Smooth muscle cell (in vitro differentiated cells): ENCODE results near the gene MAP4. TPM values are rescaled to one million over a fixed set of nuclear protein-coding genes. Genes with fewer than 3 reads are reported as not detected.
"Not testable (repeated sequence)": the region's sequence is repeated elsewhere in the genome, so short reads cannot be mapped to it uniquely, and the experiment has no call there.

ENCODE experiments used
- DNase-seq: peaks from one replicate; lab custom pipeline; 2025; ENCODE audit not compliant: unreplicated experiment; lab: John Stamatoyannopoulos, UW
- H2AFZ ChIP-seq: fragments of 200-600 bp; sonication (generic); 2 replicates; pipeline ENCODE4 v1.6.0; 2016; ENCODE audit warnings: antibody characterized with exemption, low read depth, mild to moderate bottlenecking
- H3F3A ChIP-seq: fragments of 200-600 bp; sonication (generic); 2 replicates; pipeline ENCODE4 v1.6.0; 2017; ENCODE audit warnings: antibody characterized with exemption, low read depth
- H3K27ac ChIP-seq: fragments of 200-600 bp; sonication (generic); 2 replicates; pipeline ENCODE4 v1.5.1; 2016; ENCODE audit warnings: low read depth, mild to moderate bottlenecking
- H3K27me3 ChIP-seq: fragments of 200-600 bp; sonication (generic); 2 replicates; pipeline ENCODE4 v1.6.1; 2016; ENCODE audit warnings: low read depth, mild to moderate bottlenecking
- H3K36me3 ChIP-seq: fragments of 200-600 bp; sonication (generic); 2 replicates; pipeline ENCODE4 v1.5.1; 2016; ENCODE audit warnings: low read depth
- H3K4me1 ChIP-seq: fragments of 200-600 bp; sonication (generic); 2 replicates; pipeline ENCODE4 v1.5.1; 2016; ENCODE audit warnings: low read depth
- H3K4me2 ChIP-seq: fragments of 200-600 bp; sonication (generic); 2 replicates; pipeline ENCODE4 v1.6.0; 2016; ENCODE audit warnings: mild to moderate bottlenecking
- H3K4me3 ChIP-seq: fragments of 200-600 bp; sonication (generic); 2 replicates; pipeline ENCODE4 v1.5.1; 2016; ENCODE audit warnings: mild to moderate bottlenecking
- H3K79me2 ChIP-seq: fragments of 200-600 bp; sonication (generic); 2 replicates; pipeline ENCODE4 v1.6.0; 2016; ENCODE audit warnings: low read depth, mild to moderate bottlenecking
- H3K9ac ChIP-seq: fragments of 200-600 bp; sonication (generic); 2 replicates; pipeline ENCODE4 v1.6.0; 2016; ENCODE audit warnings: low read depth
- H3K9me3 ChIP-seq: fragments of 200-600 bp; sonication (generic); replicated peaks from 2 replicates; pipeline ENCODE4 v1.5.1; 2016; ENCODE audit warnings: low read depth
- H4K20me1 ChIP-seq: fragments of 200-600 bp; sonication (generic); 2 replicates; pipeline ENCODE4 v1.6.0; 2016; ENCODE audit warnings: low read depth
- CTCF ChIP-seq: fragments of 200-600 bp; sonication (generic); IDR thresholded peaks from 2 replicates; pipeline ENCODE4 v1.5.1; 2017; ENCODE audit warnings: borderline replicate concordance, mild to moderate bottlenecking, antibody characterized with exemption; ENCODE audit not compliant: insufficient read depth, poor library complexity, severe bottlenecking
- WGBS: methylation state at CpG from one replicate; pipeline ENCODE4 v1.1.7; 2016; ENCODE audit warnings: low lambda C conversion rate; 5-methylcytosine and 5-hydroxymethylcytosine counted together
- polyA plus RNA-seq: library from polyadenylated mRNA; unstranded; fragments of >200 nt; fragmentation: Nextera tagmentation; extraction: Ambion mirVana; gene quantifications from 2 replicates; pipeline ENCODE4 v1.2.1, GENCODE V29; 2016
- total RNA-seq: library from RNA; depleted of rRNA; stranded (reverse); fragments of >200 nt; gene quantifications from 2 replicates; pipeline ENCODE4 v1.2.3, GENCODE V29; 2014

MAP4 gene
- total and polyA plus RNA-seq, 2 experiments from 2014 or later = 114 to 166 TPM

- Histone ChIP-seq H2AFZ (no peak overlapping the region), H3K27me3 (no peaks in the 10 kb centered on the region), H4K20me1 (peaks cover 50% of the 10 kb centered on the region), H3K9me3 (no peaks in the 10 kb centered on the region), H3K79me2 (peaks cover 16% of the 10 kb centered on the region), H3K27ac (peak overlapping the region; percentile 21), H3K4me2 (no peak overlapping the region), H3K36me3 (peaks cover 2% of the 10 kb centered on the region), H3K9ac (no peak overlapping the region), H3K4me3 (no peak overlapping the region), H3K4me1 (peaks cover 43% of the 10 kb centered on the region), H3F3A (peaks cover 5% of the 10 kb centered on the region)
- DNase-seq = no peak
- WGBS = 54% methylated on average over 3 of the region's 3 CpGs
- TF ChIP-seq CTCF = no peak
Observed at GRCh38 chr3:47890126-47890827, 125.9 kb downstream of the MAP4 start.

GRCh38 chr3:47888986-47889757 lies 127.0 kb downstream of the MAP4 start:
- DNase-seq = no peak
- no peak overlapping the region for H3K9ac ChIP-seq
- peaks cover 43% of the 10 kb centered on the region for H3K4me1 ChIP-seq
- 77% methylated on average over 4 of the region's 4 CpGs for WGBS
- H3K27ac ChIP-seq = no peak overlapping the region
- H2AFZ ChIP-seq = no peak overlapping the region
- H3K27me3 ChIP-seq = no peaks in the 10 kb centered on the region
- H4K20me1 ChIP-seq = peaks cover 59% of the 10 kb centered on the region
- H3K4me2 ChIP-seq = no peak overlapping the region
- H3K4me3 ChIP-seq = no peak overlapping the region
- no peaks in the 10 kb centered on the region for H3K9me3 ChIP-seq
- H3F3A ChIP-seq = peaks cover 5% of the 10 kb centered on the region
- peaks cover 23% of the 10 kb centered on the region for H3K79me2 ChIP-seq
- TF ChIP-seq CTCF = no peak
- H3K36me3 ChIP-seq = peaks cover 6% of the 10 kb centered on the region

DNA sequence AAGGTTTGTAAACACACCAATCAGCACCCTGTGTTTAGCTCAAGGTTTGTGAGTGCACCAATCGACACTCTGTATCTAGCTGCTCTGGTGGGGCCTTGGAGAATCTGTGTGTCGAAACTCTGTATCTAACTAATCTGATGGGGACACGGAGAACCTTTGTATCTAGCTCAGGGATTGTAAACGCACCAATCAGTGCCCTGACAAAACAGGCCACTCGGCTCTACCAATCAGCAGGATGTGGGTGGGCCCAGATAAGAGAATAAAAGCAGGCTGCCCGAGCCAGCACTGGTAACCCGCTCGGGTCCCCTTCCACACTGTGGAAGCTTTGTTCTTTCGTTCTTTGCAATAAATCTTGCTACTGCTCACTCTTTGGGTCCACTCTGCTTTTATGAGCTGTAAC lies 128.2 kb downstream of the MAP4 start:
- not testable (repeated sequence) for H2AFZ ChIP-seq, H3K9ac ChIP-seq, H3K9me3 ChIP-seq, H3F3A ChIP-seq, H3K27me3 ChIP-seq, DNase-seq, H3K36me3 ChIP-seq, H3K4me3 ChIP-seq, H3K4me2 ChIP-seq, H3K27ac ChIP-seq
- Histone ChIP-seq H3K4me1 (peaks cover 38% of the 10 kb centered on the region), H4K20me1 (peaks cover 53% of the 10 kb centered on the region), H3K79me2 (peaks cover 19% of the 10 kb centered on the region)
- 59% methylated on average over 9 of the region's 9 CpGs for WGBS

DNA sequence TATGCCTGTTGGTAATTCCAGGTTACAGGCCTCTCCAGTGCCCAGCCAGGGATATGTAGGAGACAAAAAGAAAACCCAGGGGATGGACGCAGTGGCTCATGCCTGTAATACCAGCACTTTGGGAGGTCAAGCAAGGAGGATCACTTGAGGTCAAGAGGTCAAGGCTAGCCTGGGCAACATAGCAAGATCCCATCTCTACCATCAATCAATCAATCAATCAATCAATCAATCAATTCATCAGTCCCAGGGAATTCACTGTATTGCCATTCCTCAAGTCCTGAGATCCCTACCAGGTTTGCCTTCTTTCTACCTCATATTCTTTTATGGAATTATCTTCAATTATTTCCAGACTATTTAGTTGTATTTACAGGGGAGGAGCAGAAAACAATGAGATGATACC lies 131.0 kb downstream of the MAP4 start:
- no peak for DNase-seq
- Histone ChIP-seq H3K4me3 (no peak overlapping the region), H3F3A (no peaks in the 10 kb centered on the region), H3K79me2 (peaks cover 25% of the 10 kb centered on the region), H3K36me3 (peaks cover 12% of the 10 kb centered on the region), H3K4me1 (peaks cover 12% of the 10 kb centered on the region), H2AFZ (no peak overlapping the region), H3K27me3 (no peaks in the 10 kb centered on the region), H3K9me3 (no peaks in the 10 kb centered on the region), H3K4me2 (no peak overlapping the region), H4K20me1 (peaks cover 36% of the 10 kb centered on the region), H3K27ac (no peak overlapping the region), H3K9ac (no peak overlapping the region)
- no peak for TF ChIP-seq CTCF
- 100% methylated on average over 1 of the region's 1 CpG for WGBS
